ENCODE results near the gene MLLT3.

The MLLT3 gene

DNA sequence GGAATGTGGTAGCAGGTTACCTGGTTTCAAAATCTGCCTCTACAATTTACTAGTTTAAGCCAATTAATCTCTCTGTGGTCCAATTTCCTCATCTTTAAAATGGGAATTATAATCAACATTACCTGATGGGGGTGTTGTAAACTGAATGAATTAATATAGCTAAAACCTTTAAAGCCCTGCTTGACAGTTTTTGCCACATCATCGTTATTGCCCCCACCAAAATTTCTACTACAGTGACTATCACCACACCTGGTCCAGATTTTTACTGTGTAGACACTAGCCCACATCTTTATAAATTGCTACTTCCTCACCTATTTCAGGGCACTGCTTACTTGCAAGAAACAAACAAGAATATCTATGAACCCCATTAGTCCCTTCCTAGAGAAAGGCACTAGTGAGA, 65.0 kb downstream of the MLLT3 start:
- no peak for DNase-seq (ENCODE audit: low read depth)

DNA sequence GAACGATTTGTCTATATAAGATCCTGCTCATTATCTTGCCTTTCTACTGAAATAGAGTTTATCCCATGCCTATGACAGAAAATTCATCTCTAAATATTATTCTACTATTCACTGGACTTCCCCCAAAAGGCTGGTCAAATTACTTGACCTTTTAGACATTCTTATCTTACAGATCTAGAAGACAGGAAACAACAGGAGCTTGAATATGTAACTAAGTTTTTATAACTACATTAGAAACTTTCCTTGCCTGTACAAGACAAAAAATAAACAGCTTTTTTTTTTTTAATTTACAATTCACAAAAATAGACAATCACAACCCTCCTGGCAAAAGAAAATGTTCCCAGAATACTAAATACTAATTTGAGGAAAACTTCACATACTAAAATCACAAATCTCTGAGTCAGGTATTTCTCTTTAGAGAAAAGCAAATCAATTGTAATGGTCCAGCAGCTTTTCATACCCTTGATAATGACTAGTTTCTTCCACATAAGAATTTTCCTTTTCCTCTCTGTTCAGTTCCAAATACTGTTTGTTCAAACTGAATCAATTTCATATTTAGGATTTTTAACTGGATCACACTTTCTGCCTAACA, 68.6 kb downstream of the MLLT3 start:
- no peak for DNase-seq (ENCODE audit: low read depth)

- DNase-seq (ENCODE audit: low read depth), result no peak
Measured at GRCh38 chr9:20552874-20553557, 69.3 kb downstream of the MLLT3 start.

DNA sequence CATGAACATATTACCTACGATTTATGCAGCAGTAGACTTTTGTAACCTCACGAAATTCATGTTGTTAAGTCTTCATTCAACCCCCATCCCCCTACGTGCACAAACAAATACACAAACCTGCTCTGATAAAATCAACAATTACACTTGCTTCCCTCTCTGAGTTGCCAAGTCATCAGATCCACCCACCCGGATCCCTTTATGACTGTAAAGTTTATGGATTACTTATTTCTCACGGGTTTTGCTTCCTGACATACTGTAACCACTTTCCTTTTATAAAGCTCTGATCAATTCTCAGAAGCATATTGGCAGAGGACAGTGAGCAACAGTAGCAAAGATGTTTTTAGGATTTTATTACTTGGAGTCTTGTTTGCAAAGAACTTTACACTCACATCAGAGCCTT, 70.5 kb downstream of the MLLT3 start:
- no peak for DNase-seq (ENCODE audit: low read depth)

GRCh38 chr9:20551236-20551635, 71.1 kb downstream of the MLLT3 start:
- DNase-seq (ENCODE audit: low read depth), result no peak

DNA sequence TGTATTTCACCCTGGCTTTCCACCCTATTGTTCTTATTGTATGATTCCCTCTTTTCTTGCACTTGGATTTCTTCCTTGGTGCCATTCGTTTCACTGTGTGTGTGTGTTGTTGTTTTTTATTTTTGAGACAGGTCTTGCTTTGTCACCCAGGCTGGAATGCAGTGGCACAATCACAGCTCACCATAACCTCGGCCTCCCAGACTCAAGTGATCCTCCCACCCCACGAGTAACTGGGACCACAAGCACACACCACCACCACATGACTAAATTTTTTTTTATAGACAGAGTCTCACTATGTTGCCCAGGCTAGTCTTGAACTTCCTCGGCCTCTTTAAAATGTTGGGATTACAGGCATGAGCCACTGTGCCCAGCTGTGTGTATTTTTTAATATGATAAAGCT, 72.0 kb downstream of the MLLT3 start:
- no peak for DNase-seq (ENCODE audit: low read depth)

GRCh38 chr9:20549053-20549452, 73.2 kb downstream of the MLLT3 start:
- DNase-seq (ENCODE audit: low read depth), result no peak

DNA sequence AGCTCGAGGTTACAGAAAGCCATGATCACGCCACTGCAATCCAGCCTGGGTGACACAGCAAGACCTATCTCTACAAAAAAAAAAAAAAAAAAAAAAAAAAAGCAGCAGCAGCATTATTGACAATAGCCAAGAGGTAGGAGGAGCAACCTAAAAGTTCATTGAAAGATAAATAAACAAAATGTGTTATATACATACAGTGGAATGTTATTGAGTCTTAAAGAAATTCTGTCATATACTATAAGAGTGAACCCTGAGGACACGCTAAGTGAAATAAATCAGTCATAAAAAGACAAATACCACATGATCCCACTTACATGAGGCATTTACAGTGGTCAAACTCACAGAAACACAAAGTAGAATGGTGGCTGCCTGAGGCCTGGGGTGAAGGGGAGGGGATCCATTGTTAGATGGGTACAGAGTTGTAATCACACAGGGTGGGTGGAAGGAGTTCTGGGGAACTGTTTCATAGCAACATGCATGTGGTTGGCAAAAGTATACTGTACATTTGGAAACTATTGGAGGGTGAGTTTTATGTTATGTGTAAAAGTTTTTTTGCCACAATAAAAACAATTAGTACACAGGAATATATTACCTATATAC, 77.2 kb downstream of the MLLT3 start:
- DNase-seq (ENCODE audit: low read depth), result no peak

DNA sequence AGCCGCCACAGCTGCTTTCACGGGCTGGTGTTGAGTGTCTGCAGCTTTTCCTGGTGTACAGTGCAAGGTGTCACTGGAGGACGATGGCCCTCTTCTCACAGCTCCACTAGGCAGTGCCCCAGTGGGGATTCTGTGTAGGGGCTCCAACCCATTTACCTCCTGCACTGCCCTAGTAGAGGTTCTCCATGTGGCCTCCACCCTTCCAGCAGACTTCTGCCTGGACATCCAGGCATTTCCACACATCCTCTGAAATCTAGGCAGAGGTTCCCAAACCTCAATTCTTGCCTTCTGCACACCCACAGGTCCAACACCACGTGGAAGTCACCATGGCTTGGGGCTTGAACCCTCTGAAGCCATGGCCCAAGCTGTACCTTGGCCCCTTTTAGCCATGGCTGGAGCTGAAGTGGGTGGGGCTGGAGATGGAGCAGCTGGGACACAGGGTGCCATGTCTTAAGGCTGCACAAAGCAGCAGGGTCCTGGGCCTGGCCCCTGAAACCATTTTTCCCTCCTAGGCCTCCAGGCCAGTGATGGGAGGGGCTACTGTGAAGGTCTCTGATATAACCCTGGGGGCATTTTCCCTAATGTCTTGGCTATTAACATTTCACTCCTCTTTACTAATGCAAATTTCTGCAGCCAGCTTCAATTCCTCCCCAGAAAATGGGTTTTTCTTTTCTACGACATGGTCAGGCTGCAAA, 82.0 kb downstream of the MLLT3 start:
- no peak for DNase-seq (ENCODE audit: low read depth)

- DNase-seq (ENCODE audit: low read depth), result no peak
Measured at GRCh38 chr9:20538956-20539355, 83.3 kb downstream of the MLLT3 start.

GRCh38 chr9:20538092-20538491, 84.2 kb downstream of the MLLT3 start:
- DNase-seq (ENCODE audit: low read depth), result no peak

GRCh38 chr9:20537294-20537693, 85.0 kb downstream of the MLLT3 start:
- DNase-seq (ENCODE audit: low read depth), result no peak

DNA sequence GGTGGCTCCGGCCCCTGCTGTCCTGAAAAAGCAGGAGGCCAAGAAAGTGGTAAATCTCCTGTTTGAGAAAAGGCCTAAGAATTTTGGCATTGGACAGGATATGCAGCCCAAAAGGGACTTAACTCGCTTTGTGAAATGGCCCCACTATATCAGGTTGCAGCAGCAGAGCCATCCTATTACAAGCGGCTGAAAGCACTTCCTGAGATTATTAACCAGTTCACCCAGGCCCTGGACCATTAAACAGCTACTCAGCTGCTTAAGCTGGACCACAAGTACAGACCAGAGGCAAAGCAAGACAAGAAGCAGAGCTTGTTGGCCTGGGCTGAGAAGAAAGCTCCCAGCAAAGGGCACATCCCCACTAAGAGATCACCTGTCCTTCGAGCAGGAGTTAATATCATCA, 89.7 kb downstream of the MLLT3 start:
- DNase-seq (ENCODE audit: low read depth), result no peak

DNA sequence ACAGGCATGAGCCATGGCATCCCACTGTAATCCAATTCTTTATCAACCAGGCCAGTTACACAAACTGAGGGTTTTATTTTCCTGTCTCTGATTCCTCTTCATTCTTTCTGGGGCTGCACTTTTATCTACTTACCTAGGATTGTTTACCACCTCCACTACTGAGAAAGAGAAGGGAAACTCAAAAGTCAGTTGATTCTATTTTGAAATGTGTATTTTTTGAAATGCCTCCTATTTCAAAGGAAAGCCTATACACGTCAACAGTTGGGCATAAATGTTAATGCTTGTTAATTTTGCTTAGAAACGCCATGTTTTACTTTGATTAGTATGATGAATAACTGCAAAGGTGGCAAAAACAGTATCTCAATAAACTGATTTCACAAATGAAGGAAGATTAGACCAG, 92.5 kb downstream of the MLLT3 start:
- no peak for DNase-seq (ENCODE audit: low read depth)

- DNase-seq (ENCODE audit: low read depth), result no peak
Measured at GRCh38 chr9:20528253-20528652, 94.0 kb downstream of the MLLT3 start.

DNA sequence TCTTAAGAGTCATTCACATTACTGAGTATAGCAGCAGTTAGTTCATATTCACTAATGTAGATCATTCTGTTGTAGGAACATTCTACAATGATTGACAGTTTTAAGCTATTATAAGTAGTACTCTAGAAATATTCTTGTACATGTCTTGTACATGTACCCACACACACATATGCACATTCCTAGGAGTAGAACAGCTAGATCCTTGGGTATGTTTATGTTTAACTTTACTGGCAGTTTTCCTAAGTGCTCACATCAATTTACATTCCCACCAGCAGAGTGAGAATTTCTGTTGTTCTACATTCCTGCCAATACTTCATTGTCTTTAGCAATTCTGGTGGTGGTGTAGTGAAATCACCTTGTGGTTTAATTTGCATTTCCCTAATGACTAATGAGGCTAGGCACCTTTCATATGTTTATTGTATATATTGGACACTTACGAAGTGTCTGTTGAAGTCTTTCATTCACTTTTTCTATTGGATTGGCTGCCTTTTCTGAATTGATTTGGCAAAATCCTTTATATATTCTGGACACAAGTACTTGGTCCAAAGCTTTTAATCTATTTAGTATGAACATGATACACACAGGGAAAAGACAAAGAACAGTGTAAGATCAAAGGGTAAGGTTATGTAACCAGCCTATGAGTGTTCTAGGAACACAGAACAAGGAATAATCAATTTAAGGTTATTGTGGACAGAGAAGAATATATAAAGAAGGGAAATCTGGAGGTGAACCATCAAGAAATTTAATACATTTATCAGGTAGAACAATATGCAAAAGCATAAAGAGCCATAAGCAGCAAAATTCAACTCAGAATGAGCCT, 95.6 kb downstream of the MLLT3 start:
- DNase-seq (ENCODE audit: low read depth), result no peak

- no peak for DNase-seq (ENCODE audit: low read depth)
Measured at GRCh38 chr9:20524776-20525175, 97.5 kb downstream of the MLLT3 start.

DNA sequence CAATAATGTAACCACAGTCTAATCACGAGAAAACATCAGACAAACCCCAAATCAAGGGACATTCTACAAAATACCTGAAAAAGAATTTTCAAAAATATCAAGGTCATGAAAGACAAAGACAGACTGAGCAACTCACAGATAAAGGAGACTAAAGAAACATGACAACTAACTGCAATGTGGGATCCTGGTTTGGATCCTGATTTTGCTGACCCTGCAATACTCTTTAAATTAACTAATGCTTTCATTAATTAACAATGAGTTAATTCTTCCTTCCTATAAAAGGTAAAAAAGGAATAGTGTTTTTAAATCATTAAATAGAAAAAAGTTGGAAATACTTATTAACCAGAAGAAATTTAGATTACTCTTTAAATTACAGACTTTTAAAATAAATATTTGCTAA, 103.6 kb downstream of the MLLT3 start:
- DNase-seq (ENCODE audit: low read depth), result no peak

GRCh38 chr9:20513126-20513913, 109.0 kb downstream of the MLLT3 start:
- no peak for DNase-seq (ENCODE audit: low read depth)

- no peak for DNase-seq (ENCODE audit: low read depth)
Measured at GRCh38 chr9:20512636-20513035, 109.7 kb downstream of the MLLT3 start.

GRCh38 chr9:20512106-20512505, 110.2 kb downstream of the MLLT3 start:
- no peak for DNase-seq (ENCODE audit: low read depth)

- DNase-seq (ENCODE audit: low read depth), result no peak
Measured at GRCh38 chr9:20511686-20512085, 110.6 kb downstream of the MLLT3 start.

All from stimulated activated CD8-positive, alpha-beta memory T cell treated with anti-CD3 and anti-CD28 coated beads, Interleukin-15, amount 100 ng/mL, for 24 hours (primary cell).